GM08714 (cell line): ENCODE measurements around the gene RINL.
A peak's percentile ranks its signal among the peaks of the same experiment; 100 is the strongest.

ENCODE experiments used
- H3K4me3 ChIP-seq: fragments of 200-500 bp; sonication (Bioruptor generic); 2 replicates; pipeline ENCODE4 v1.5.1; 2014; ENCODE audit warnings: mild to moderate bottlenecking, low read length, inconsistent platforms
- ZNF274 ChIP-seq: IDR thresholded peaks from 2 replicates; pipeline ENCODE4 v1.6.1; 2012; ENCODE audit warnings: mild to moderate bottlenecking, low read depth, low read length

The RINL gene

GRCh38 chr19:38912600-38913514 is 34.8 kb upstream of the RINL start:
- no peak for TF ChIP-seq ZNF274

GRCh38 chr19:38911388-38912001 is 33.4 kb upstream of the RINL start:
- TF ChIP-seq ZNF274 = no peak
- no peak overlapping the region for H3K4me3 ChIP-seq

More at GRCh38 chr19:38912600-38913514, 34.8 kb upstream of the RINL start:
- no peak overlapping the region for H3K4me3 ChIP-seq

- H3K4me3 ChIP-seq = no peak overlapping the region
- TF ChIP-seq ZNF274 = no peak
These were observed 32.4 kb upstream of the RINL start for GRCh38 chr19:38910488-38910887.

- no peak overlapping the region for H3K4me3 ChIP-seq
- TF ChIP-seq ZNF274 = no peak
These were observed 30.8 kb upstream of the RINL start for GRCh38 chr19:38908911-38909310.

GRCh38 chr19:38907670-38908069 is 29.6 kb upstream of the RINL start:
- no peak overlapping the region for H3K4me3 ChIP-seq
- TF ChIP-seq ZNF274 = peak; percentile 54

- no peak for TF ChIP-seq ZNF274
- no peak overlapping the region for H3K4me3 ChIP-seq
These were observed 29.2 kb upstream of the RINL start for GRCh38 chr19:38907227-38907626.

- TF ChIP-seq ZNF274 = no peak
- no peak overlapping the region for H3K4me3 ChIP-seq
These were observed 27.5 kb upstream of the RINL start for GRCh38 chr19:38905620-38906019.

GRCh38 chr19:38904581-38905539 is 26.8 kb upstream of the RINL start:
- no peak for TF ChIP-seq ZNF274
- H3K4me3 ChIP-seq = no peak overlapping the region

- TF ChIP-seq ZNF274 = no peak
- H3K4me3 ChIP-seq = no peak overlapping the region
These were observed 23.6 kb upstream of the RINL start for GRCh38 chr19:38901683-38902082.

- peak overlapping the region; percentile 91; the same call in 1 of the 2 replicates for H3K4me3 ChIP-seq
- TF ChIP-seq ZNF274 = no peak
These were observed 22.7 kb upstream of the RINL start for GRCh38 chr19:38900743-38901190.

GRCh38 chr19:38900202-38900629 is 22.1 kb upstream of the RINL start:
- no peak for TF ChIP-seq ZNF274
- peak overlapping the region; percentile 91 for H3K4me3 ChIP-seq

- H3K4me3 ChIP-seq = peak within 1 kb of the TSS; percentile 91
- no peak for TF ChIP-seq ZNF274
These were observed 21.5 kb upstream of the RINL start, which contains the start of the genes NFKBIB and SIRT2 for GRCh38 chr19:38899447-38900201. NFKBIB (plus strand) TSS chr19:38899969; CDS start chr19:38900033, 64 bp downstream. SIRT2 (minus strand) TSS chr19:38899618; CDS start chr19:38899521, 97 bp downstream.
